ENCODE results near the gene MTG1. TPM values are rescaled to one million over a fixed set of nuclear protein-coding genes. Genes with fewer than 3 reads are reported as not detected.

MTG1 gene
- total and polyA plus RNA-seq, 2 donors (not counting 1 experiment from before 2014, with no cell fraction given) = 23.9 to 25.3 TPM

DNA sequence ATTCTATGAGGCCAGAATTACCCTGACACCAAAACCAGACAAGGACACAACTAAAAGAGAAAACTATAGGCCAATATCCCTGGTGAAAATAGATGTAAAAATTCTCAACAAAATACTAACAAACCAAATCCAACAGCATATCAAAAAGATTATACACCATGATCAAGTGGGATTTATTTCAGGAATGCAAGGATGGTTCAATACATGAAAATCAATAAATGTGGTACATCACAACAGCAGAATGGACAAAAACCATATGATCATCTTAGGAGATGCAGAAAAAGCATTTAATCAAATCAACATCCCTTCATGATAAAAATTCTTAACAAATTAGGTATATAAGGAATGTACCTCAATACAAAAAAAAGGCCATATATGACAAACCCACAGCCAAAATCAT lies 54.2 kb downstream of the MTG1 start:
- Histone ChIP-seq H3K9me3 (ENCODE audit: control insufficient read depth, insufficient read depth, low read depth, low read length) (no peaks in the 10 kb centered on the region), H2AFZ (ENCODE audit: low read length) (no peak overlapping the region), H3K4me1 (ENCODE audit: control insufficient read depth, extremely low read depth, insufficient read depth, low read length) (no peaks in the 10 kb centered on the region), H3K9ac (ENCODE audit: insufficient read depth, low read length) (no peak overlapping the region), H3K4me3 (replicated peaks in 1 of 4; ENCODE audit: control extremely low read depth in 1 of 4, insufficient read depth in 1 of 4, low read depth in 3 of 4, low read length in 4 of 4) (no peak overlapping the region), H3K27ac (ENCODE audit: insufficient read depth, low read length) (no peak overlapping the region), H4K20me1 (ENCODE audit: control insufficient read depth, extremely low read depth, insufficient read depth, low read length) (no peaks in the 10 kb centered on the region), H3K4me2 (ENCODE audit: extremely low read depth, insufficient read depth, low read length) (no peak overlapping the region), H3K79me2 (ENCODE audit: control insufficient read depth, insufficient read depth, low read length) (no peaks in the 10 kb centered on the region), H3K36me3 (ENCODE audit: control insufficient read depth, insufficient read depth, low read length) (no peaks in the 10 kb centered on the region), H3K27me3 (ENCODE audit: control insufficient read depth, insufficient read depth, low read length) (no peaks in the 10 kb centered on the region)
- TF ChIP-seq, protein P1, sequence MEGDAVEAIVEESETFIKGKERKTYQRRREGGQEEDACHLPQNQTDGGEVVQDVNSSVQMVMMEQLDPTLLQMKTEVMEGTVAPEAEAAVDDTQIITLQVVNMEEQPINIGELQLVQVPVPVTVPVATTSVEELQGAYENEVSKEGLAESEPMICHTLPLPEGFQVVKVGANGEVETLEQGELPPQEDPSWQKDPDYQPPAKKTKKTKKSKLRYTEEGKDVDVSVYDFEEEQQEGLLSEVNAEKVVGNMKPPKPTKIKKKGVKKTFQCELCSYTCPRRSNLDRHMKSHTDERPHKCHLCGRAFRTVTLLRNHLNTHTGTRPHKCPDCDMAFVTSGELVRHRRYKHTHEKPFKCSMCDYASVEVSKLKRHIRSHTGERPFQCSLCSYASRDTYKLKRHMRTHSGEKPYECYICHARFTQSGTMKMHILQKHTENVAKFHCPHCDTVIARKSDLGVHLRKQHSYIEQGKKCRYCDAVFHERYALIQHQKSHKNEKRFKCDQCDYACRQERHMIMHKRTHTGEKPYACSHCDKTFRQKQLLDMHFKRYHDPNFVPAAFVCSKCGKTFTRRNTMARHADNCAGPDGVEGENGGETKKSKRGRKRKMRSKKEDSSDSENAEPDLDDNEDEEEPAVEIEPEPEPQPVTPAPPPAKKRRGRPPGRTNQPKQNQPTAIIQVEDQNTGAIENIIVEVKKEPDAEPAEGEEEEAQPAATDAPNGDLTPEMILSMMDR (conservative IDR thresholded peaks at IDR 0.05 in 1 of 2, IDR thresholded peaks at IDR 0.05 in 1 of 2; ENCODE audit: low read depth in 1 of 2, low read length in 2 of 2) = no peak
- TF ChIP-seq EZH2 (IDR thresholded peaks at IDR 0.05; ENCODE audit: low read length, missing control alignments) = no peak
- no peak for DNase-seq (ENCODE audit: low read depth in 2 of 2)

DNA sequence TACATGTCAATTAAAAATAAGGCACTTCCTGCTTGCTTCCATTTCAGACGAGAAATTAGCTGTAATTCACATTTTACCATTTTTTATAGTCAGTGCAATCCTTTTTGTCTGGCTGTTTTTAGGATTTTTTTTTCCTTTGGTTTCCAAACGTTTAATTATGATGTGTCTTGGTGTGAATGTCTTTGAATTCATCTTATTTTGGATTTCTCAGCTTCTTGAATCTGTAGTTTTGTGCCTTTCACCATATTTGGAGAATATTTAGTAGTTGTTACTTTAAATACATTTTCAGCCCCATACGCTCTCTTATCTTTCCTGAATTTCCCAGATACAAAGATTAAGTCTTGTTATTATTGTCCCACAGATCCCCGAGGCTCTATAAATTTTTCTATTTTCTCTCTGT lies 57.4 kb downstream of the MTG1 start:
- H3K27ac ChIP-seq (ENCODE audit: insufficient read depth, low read length) = no peak overlapping the region
- H3K9ac ChIP-seq (ENCODE audit: insufficient read depth, low read length) = no peak overlapping the region
- H3K27me3 ChIP-seq (ENCODE audit: control insufficient read depth, insufficient read depth, low read length) = no peaks in the 10 kb centered on the region
- H3K4me2 ChIP-seq (ENCODE audit: extremely low read depth, insufficient read depth, low read length) = no peak overlapping the region
- no peak for TF ChIP-seq EZH2 (IDR thresholded peaks at IDR 0.05; ENCODE audit: low read length, missing control alignments)
- TF ChIP-seq, protein P1 (conservative IDR thresholded peaks at IDR 0.05 in 1 of 2, IDR thresholded peaks at IDR 0.05 in 1 of 2; ENCODE audit: low read depth in 1 of 2, low read length in 2 of 2) = no peak
- H3K36me3 ChIP-seq (ENCODE audit: control insufficient read depth, insufficient read depth, low read length) = no peaks in the 10 kb centered on the region
- DNase-seq (ENCODE audit: low read depth in 2 of 2) = no peak
- no peaks in the 10 kb centered on the region for H3K79me2 ChIP-seq (ENCODE audit: control insufficient read depth, insufficient read depth, low read length)
- H4K20me1 ChIP-seq (ENCODE audit: control insufficient read depth, extremely low read depth, insufficient read depth, low read length) = no peaks in the 10 kb centered on the region
- H3K9me3 ChIP-seq (ENCODE audit: control insufficient read depth, insufficient read depth, low read depth, low read length) = no peaks in the 10 kb centered on the region
- no peaks in the 10 kb centered on the region for H3K4me1 ChIP-seq (ENCODE audit: control insufficient read depth, extremely low read depth, insufficient read depth, low read length)
- no peak overlapping the region for H2AFZ ChIP-seq (ENCODE audit: low read length)
- H3K4me3 ChIP-seq (replicated peaks in 1 of 4; ENCODE audit: control extremely low read depth in 1 of 4, insufficient read depth in 1 of 4, low read depth in 3 of 4, low read length in 4 of 4) = no peak overlapping the region

DNA sequence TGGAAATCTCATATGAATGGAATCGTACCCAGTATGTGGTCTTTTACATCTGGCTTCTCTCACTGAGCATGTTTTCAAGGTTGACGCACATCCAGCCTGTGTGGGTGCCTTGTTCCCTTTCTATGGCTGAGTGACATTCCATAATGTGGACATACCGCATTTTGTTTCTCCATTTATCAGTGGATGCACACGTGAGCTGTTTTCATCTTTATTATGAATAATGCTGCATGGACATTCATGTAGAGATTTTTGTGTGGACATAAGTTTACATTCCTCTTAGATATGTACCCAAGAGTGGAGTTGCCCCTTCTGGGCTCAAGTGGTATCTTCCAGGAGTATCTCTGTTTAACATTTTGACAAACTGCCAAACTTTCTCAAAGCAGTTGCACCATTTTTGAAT lies 58.5 kb downstream of the MTG1 start:
- no peaks in the 10 kb centered on the region for H3K4me1 ChIP-seq (ENCODE audit: control insufficient read depth, extremely low read depth, insufficient read depth, low read length)
- no peak for TF ChIP-seq EZH2 (IDR thresholded peaks at IDR 0.05; ENCODE audit: low read length, missing control alignments)
- TF ChIP-seq, protein P1 (conservative IDR thresholded peaks at IDR 0.05 in 1 of 2, IDR thresholded peaks at IDR 0.05 in 1 of 2; ENCODE audit: low read depth in 1 of 2, low read length in 2 of 2) = no peak

More for the DNA sequence above, 58.5 kb downstream of the MTG1 start:
- no peaks in the 10 kb centered on the region for H3K79me2 ChIP-seq (ENCODE audit: control insufficient read depth, insufficient read depth, low read length)
- no peaks in the 10 kb centered on the region for H3K9me3 ChIP-seq (ENCODE audit: control insufficient read depth, insufficient read depth, low read depth, low read length)
- no peak overlapping the region for H3K4me2 ChIP-seq (ENCODE audit: extremely low read depth, insufficient read depth, low read length)
- no peaks in the 10 kb centered on the region for H3K27me3 ChIP-seq (ENCODE audit: control insufficient read depth, insufficient read depth, low read length)
- no peak overlapping the region for H3K4me3 ChIP-seq (replicated peaks in 1 of 4; ENCODE audit: control extremely low read depth in 1 of 4, insufficient read depth in 1 of 4, low read depth in 3 of 4, low read length in 4 of 4)
- no peak for DNase-seq (ENCODE audit: low read depth in 2 of 2)
- H2AFZ ChIP-seq (ENCODE audit: low read length) = no peak overlapping the region
- no peak overlapping the region for H3K27ac ChIP-seq (ENCODE audit: insufficient read depth, low read length)
- no peak overlapping the region for H3K9ac ChIP-seq (ENCODE audit: insufficient read depth, low read length)
- H3K36me3 ChIP-seq (ENCODE audit: control insufficient read depth, insufficient read depth, low read length) = no peaks in the 10 kb centered on the region
- no peaks in the 10 kb centered on the region for H4K20me1 ChIP-seq (ENCODE audit: control insufficient read depth, extremely low read depth, insufficient read depth, low read length)

Measured in fibroblast of lung (primary cell).